ENCODE data around the gene AVPR2.

- peak; percentile 83 for TF ChIP-seq POLR2A (IDR thresholded peaks at IDR 0.05; ENCODE audit: low read length)
- TF ChIP-seq GATA1 (IDR thresholded peaks at IDR 0.05; ENCODE audit: low read depth, low read length), result no peak
Observed at GRCh38 chrX:153927922-153928760, 23.7 kb downstream of the AVPR2 start.
